ENCODE results near the gene TYK2. TPM values are rescaled to one million over a fixed set of nuclear protein-coding genes. Genes with fewer than 3 reads are reported as not detected.
A peak's percentile ranks its signal among the peaks of the same experiment; 100 is the strongest.
"Not testable (repeated sequence)": the region's sequence is repeated elsewhere in the genome, so short reads cannot be mapped to it uniquely, and the experiment has no call there.

TYK2 gene
- total RNA-seq, 1 donor from 2014 or later, result 29.8 TPM

- FAIRE-seq (no peak), DNase-seq (ENCODE audit: low spot score in 2 of 2) (no peak)
These were observed 28.3 kb upstream of the TYK2 start for GRCh38 chr19:10408511-10409283.

GRCh38 chr19:10407096-10407495 lies 26.7 kb upstream of the TYK2 start:
- DNase-seq (ENCODE audit: low spot score in 2 of 2), result no peak
- no peak for FAIRE-seq

GRCh38 chr19:10406191-10406590 lies 25.8 kb upstream of the TYK2 start:
- DNase-seq (ENCODE audit: low spot score in 2 of 2), result no peak
- no peak for FAIRE-seq

- peak in 1 of 2 donors; percentile 15 for DNase-seq (ENCODE audit: low spot score in 2 of 2)
- FAIRE-seq, result no peak
These were observed 24.8 kb upstream of the TYK2 start for GRCh38 chr19:10404888-10405820.

DNA sequence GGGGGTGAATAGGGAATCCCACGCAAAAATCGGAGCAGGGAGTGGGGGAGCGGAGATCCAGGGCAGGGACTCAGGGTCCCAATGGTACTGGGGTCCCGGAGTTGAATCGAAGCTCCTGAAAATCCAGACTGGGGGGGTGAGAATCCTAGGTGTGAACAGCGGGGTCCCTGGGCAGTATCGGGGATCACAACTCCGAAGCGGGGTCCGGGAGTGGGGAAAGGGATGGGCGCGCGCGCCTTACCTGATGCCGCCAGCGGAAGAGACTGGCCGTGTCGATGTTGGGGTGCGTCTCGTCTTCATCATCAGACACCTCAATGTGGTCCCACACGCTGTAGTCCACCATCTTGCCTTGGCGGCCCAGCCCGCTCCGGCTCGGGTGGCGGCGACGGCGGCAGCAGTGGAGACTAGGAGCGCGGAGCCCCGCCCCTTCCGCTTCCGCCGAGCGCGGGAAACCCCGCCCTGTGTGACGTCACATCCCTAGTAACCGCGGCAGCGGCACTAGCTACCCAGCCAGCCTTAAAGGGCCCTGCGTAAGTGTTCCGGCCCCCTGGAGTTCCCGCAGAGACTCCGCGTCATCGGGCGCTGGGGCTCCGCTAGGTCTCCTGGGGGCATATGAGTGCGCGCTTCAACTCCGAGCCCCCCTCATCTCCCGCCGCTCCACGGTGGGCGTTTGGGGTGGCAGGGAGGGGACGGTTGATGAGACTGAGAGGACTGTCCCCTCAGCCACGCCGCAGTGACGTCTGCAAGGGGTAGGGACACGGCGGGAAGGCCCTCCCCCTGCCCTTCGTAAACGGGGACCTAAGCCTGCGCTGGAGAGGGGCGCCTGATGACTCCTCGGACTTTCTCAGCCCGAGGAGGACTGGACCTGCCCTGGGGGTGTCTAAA lies 23.0 kb upstream of the TYK2 start, which contains the start of gene CDC37:
Gene CDC37, minus strand, starts transcription at position 406 of the 885 bp plus-strand sequence. Its CDS starts 63 bp downstream, at position 343.
- DNase-seq (ENCODE audit: low spot score in 2 of 2), result peak; percentile 100
- no peak for FAIRE-seq

DNA sequence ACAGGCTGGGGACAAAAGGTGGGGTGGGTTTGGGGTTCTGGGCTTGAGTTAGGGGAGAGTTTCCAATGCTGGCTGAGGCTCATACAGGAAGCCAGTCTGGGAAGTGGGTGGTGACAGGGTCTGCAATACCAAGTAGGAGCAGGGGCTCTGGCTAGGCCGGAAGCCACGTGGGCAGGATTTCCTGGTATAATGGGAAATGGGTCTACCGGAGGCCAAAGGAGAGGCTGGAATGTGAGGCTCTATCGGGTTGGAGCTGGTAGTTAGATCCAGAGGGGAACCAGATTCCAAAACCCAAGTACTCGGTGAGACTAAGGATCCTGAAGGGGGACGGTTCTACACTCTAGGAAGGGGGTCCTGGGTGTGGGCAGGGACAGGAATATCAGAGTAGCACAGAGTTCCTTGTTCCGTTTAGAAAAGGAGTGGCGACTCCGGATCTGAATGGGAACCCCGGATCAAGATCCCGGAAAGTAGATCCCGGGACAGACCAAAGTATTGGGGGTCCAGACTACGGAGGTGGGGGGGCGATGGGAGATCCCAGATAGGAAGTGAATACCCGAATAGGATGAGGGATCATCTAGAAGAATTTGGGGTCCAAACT lies 22.2 kb upstream of the TYK2 start:
- DNase-seq (ENCODE audit: low spot score in 2 of 2), result peak in 1 of 2 donors; percentile 10
- FAIRE-seq, result no peak

GRCh38 chr19:10399878-10400277 lies 19.5 kb upstream of the TYK2 start:
- FAIRE-seq, result no peak
- DNase-seq (ENCODE audit: low spot score in 2 of 2), result no peak

GRCh38 chr19:10399340-10399739 lies 19.0 kb upstream of the TYK2 start:
- not testable (repeated sequence) for DNase-seq (ENCODE audit: low spot score in 2 of 2); FAIRE-seq

GRCh38 chr19:10398819-10399218 lies 18.4 kb upstream of the TYK2 start:
- DNase-seq (ENCODE audit: low spot score in 2 of 2) (no peak), FAIRE-seq (no peak)

DNA sequence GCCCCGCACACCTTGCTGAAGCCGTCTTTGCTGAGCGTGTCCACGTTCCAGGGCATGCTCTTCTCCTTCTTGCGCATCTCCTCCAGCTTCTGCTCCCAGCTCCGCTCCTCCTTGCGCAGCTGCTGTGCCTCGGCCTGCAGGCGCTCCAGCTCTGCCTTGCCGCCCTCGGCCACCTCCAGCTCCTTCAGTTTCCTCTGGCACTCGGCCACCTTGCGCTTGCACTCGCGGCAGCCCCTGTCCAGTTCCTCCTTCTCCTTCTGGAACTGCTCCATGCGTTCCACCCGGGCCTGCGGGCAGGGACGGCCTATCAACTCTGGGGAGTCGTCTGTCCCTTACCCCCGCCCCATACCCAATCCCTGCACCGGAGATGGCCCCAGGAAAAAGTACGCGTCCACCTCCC lies 15.5 kb upstream of the TYK2 start:
- no peak for FAIRE-seq
- DNase-seq (ENCODE audit: low spot score in 2 of 2), result peak in 1 of 2 donors; percentile 16

DNA sequence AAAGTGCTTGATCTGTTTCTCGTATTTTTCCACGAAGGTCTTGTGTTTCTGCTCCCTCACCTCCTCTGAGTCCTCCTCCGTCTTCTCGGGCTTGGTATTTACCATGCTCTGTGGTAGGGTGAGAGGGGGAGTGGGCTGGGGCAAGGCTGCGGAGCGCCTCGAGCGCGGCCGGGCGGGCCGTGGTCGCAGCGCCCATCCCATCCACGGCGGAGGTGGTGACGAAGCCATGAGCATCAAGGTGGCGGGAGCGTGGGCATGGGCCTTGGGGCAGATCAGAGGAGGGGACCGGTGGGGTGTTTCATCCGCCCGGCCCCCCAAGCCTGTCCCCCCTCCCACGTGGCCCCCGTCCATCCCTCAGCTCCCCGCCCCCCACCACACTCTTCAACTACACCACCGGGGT lies 15.1 kb upstream of the TYK2 start:
- DNase-seq (ENCODE audit: low spot score in 2 of 2) (no peak), FAIRE-seq (no peak)

- DNase-seq (ENCODE audit: low spot score in 2 of 2), result peak in 1 of 2 donors; percentile 17
- FAIRE-seq, result no peak
These were observed 14.6 kb upstream of the TYK2 start for GRCh38 chr19:10395003-10395402.

DNA sequence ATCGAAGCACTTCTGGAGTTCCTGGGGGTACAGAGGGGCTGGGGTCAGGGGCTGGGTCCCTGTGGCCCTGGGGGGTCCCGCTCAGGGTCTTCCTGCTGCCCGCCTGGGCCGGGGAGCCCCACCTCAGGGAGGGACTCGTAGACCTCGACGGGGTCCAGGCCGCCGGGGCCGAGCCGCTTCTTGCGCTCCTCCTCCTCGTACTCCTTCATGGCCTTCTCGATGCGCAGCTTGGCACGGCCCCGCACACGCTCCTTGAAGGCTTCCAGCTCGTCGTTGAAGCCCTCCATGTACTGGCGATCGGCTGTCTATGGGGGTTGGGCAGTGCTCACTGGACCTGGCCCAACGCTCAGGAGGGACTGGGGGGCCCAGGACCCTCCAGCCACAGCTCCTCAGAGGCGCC lies 12.8 kb upstream of the TYK2 start:
- FAIRE-seq (no peak), DNase-seq (ENCODE audit: low spot score in 2 of 2) (no peak)

DNA sequence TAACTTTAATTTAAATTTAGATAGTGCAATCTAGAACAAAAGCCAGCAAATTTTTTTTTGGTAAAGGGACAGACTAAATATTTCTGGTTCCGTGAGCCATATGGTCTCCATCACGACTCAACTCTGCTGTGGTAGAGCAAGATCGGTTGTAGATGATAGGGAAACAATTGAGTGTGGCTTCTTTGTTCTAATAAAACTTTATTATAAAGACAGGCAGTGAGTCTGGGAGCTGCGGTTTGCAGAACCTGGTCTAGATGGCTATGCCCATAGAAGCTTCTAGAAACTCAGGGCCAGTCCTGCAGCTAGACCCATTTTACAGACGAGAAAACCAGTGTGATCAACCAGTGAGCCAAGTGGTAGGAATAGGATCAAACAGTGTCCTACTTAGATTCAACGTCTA lies 11.7 kb upstream of the TYK2 start:
- no peak for DNase-seq (ENCODE audit: low spot score in 2 of 2)
- FAIRE-seq, result no peak

GRCh38 chr19:10390652-10391286 lies 10.4 kb upstream of the TYK2 start:
- FAIRE-seq (no peak), DNase-seq (ENCODE audit: low spot score in 2 of 2) (peak in 1 of 2 donors; percentile 61)

DNA sequence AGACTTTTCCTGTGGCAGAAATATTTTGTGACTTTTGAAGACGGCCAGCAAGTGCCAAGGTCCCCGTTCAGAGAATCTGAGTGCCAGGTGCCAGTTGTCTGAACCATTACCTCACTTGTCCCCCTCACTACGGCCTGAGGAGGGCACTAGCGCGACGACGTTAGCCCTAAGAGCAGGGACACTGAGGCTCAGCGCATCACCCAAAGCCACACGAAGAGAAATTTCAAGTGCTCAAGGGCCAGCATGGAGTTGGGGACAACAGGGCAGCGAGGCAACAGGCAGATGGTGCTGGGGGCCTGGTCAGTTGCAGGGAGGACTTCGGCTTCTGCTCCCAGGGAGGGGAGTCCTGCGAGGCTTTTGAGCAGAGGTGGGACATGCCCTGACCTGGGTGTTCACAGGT lies 9.5 kb upstream of the TYK2 start:
- FAIRE-seq, result no peak
- no peak for DNase-seq (ENCODE audit: low spot score in 2 of 2)

DNA sequence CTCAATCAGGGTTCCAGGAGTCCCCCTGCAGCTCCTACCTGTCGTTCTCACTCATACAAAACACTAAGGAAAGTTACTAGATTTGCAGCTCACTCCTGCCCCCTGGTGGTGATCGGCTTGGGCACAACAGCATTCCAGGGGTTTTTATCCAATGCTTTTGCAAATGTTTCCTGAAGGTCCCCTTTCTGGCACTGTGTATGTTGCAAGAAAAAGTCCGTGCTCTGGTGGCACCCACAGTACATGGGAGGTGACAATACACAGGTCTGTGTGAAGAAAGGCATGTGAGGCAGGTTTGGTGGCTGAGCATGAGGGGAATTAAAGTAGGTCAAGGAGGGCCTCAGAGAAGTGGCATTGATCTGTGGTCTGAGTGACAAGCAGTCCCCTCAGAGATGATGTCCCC lies 8.6 kb upstream of the TYK2 start:
- DNase-seq (ENCODE audit: low spot score in 2 of 2) (peak; percentile 65 to 70), FAIRE-seq (no peak)

DNA sequence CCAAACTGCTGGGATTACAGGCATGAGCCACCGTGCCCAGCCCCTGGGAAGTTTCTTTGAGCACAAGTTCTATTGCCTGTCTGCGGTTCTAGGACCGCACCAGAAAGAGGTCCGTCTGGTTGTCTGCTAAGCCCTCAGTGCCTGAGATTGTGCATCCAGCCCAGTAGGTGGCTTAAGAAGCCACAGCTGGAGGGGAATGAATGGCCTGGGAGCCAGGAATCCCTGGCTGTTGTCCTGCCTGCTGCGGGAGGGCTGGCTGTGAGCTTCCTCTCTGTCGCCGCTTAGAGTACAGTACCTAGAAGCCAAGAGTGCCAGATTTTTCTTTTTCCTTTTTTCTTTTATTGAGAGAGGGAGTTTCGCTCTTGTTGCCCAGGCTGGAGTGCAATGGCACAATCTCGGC lies 4.2 kb upstream of the TYK2 start:
- FAIRE-seq (no peak), DNase-seq (ENCODE audit: low spot score in 2 of 2) (no peak)

DNA sequence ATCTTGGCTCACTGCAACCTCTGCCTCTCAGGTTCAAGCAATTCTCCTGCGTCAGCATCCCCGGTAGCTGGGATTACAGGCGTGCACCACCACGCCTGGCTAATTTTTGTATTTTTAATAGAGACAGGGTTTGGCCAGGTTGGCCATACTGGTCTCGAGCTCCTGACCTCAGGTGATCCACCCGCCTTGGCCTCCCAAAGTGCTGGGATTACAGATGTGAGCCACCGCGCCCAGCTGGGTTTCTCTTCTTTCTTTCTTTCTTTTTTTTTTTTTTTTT lies 2.8 kb upstream of the TYK2 start:
- FAIRE-seq; DNase-seq (ENCODE audit: low spot score in 2 of 2): not testable (repeated sequence)

DNA sequence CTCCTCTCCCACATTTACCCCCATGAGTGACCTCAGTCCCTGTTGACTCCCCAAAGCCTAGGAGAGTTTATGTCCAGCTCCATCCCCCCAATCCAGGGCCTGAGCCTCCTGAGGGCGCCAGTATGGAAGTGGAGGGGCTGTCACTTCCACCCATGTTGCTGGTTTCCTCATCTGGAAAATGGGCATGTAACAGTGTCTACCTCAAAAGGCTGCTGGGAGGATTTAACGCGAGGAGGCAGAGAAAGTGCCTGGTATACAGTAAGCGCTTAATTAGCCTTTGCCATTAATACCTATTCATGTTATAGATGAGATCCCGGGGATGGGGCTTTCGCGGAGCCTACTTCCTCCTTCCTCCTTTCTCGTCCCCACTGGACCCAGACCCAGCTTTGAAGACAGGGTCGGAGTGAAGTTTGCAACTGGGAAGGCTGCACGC lies 476 bp downstream of the TYK2 start:
- no peak for FAIRE-seq

More for the DNA sequence above, 476 bp downstream of the TYK2 start:
- peak in 1 of 2 donors; percentile 12 for DNase-seq (ENCODE audit: low spot score in 2 of 2)

Data from frontal cortex (tissue), 4 donors.